NT2/D1 (cell line): Measurements from ENCODE around the gene ALG12.

Experiments used
- SUZ12 ChIP-seq: IDR thresholded peaks from 2 replicates; pipeline ENCODE4 v1.6.1; 2011; ENCODE audit not compliant: insufficient read length, insufficient read depth; ENCODE audit errors: extremely low read depth
- YY1 ChIP-seq: IDR thresholded peaks from 2 replicates; pipeline ENCODE4 v1.6.1; 2011; ENCODE audit not compliant: insufficient read length, insufficient read depth
- ZNF274 ChIP-seq: IDR thresholded peaks from 2 replicates; pipeline ENCODE4 v1.6.1; 2011; ENCODE audit warnings: mild to moderate bottlenecking, low read depth, low read length

DNA sequence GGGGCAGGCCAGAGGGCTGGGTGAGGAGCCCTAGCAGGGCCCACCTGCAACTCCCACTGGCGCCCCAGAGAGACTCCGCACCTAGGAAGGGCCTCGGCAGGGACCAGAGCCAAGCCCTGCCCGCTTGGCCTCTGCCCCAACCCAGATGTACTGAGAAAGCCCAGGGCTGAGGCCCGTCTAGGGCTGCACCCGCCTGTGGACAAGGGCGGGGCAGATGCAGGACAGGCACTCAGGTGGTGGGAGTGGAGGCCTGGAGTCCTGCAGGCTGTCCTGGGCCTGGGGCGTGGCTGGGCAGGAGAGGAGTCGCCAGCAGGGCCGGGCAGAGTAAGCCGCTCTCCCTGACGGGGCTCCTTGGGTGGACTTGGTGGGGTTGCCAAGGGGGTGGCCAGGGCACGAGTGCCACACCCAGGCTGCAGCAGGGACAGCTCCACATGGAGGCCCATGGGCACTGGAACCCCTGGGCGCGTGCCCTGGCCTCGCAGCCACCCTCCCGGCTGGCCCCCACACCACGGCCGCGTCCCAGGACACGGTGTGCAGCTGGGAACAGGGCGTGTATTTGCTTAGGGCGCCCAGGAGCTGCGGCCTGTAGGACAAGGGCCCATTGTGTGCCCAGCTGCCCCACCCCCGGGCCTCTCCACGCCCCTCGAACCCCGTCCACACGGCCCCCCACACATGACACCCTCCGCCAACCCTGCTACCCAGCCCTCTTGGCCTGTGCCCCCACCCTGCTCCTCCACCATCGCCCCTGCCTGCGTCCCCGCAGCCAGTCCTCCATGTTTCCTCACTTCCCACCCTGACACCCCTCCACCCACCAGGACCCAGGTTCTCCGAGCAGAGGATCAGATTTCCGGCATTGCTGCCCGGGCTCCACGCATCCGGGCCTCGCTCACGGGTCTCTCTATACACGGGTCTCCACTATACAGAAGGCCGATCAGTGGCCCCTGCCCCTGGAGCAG is 31.0 kb upstream of the ALG12 start:
- TF ChIP-seq SUZ12 = no peak
- TF ChIP-seq YY1 = no peak
- no peak for TF ChIP-seq ZNF274
